Measurements from ENCODE around the gene APEX1.

The APEX1 gene

DNA sequence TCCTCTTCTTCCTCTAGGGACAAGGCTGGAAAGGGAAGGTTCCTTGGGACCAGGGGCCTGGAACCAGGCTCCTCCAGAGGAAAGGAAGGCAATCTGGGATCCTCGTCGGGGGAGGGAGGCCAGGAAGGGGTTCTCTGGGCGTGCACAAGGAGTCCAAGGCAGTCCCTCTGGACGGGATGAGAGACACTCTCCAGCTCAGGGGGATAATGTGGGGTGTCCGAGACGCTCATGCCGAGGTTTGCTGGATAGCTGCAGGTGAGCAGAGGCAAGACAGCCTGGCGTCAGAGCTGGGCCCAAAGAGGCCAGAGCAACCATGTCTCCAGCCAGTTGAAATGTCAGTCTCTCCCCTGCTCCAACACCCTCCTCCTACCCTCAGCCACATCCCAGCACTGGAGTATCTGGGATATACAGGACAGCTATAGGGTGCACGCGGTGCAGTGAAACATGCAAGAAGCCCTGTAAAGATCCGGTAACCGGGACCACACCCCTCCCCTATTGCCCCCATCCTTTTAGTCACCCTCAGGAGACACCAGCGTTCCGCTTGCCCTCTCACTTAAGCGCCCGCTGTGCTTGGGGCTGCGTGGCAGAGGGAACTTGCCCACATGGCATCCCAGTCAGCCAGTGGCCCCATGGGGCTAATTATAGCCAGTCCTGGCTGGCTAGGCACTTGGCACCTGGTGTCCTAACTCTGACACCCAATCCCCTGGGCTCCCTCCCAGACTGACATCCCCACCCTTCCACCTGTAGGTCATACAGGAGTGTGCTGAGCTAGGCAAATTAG lies 19.3 kb upstream of the APEX1 start, which contains the start of gene KLHL33:
Gene KLHL33, minus strand, starts transcription at position 585 of the 781 bp plus-strand sequence. Its CDS starts 355 bp downstream, at position 230.
- Histone ChIP-seq H2BK15ac (ENCODE audit: low read length) (no peak within 1 kb of the TSS), H3K4ac (ENCODE audit: low read length) (peak within 1 kb of the TSS; percentile 24), H4K91ac (ENCODE audit: low read depth, low read length, poor library complexity) (no peak within 1 kb of the TSS), H2BK12ac (ENCODE audit: low read length) (no peak within 1 kb of the TSS), H3K27me3 (ENCODE audit: control insufficient read depth in 3 of 3, insufficient read depth in 3 of 3, low read depth in 1 of 3, low read length in 3 of 3) (peaks cover 0 to 53% (median 10%) of the 10 kb centered on the region in 3 experiments), H3K27ac (replicated peaks; ENCODE audit: low read length) (no peak within 1 kb of the TSS), H3K4me1 (ENCODE audit: control insufficient read depth in 2 of 2, insufficient read depth in 1 of 2, low read depth in 1 of 2, low read length in 2 of 2) (no peaks in the 10 kb centered on the region), H3K14ac (ENCODE audit: low read length) (peak within 1 kb of the TSS; percentile 84), H2BK120ac (ENCODE audit: low read depth, low read length) (no peak within 1 kb of the TSS), H3K23ac (ENCODE audit: low read depth, low read length, poor library complexity) (no peak within 1 kb of the TSS), H3K79me1 (ENCODE audit: low read depth, low read length) (no peaks in the 10 kb centered on the region), H3K36me3 (replicated peaks in 1 of 2; ENCODE audit: control insufficient read depth in 2 of 2, insufficient read depth in 2 of 2, low read length in 2 of 2) (no peaks in the 10 kb centered on the region), H2AFZ (ENCODE audit: low read length) (peak within 1 kb of the TSS; percentile 89), H3K9me3 (replicated peaks in 1 of 2; ENCODE audit: control insufficient read depth in 2 of 2, insufficient read depth in 1 of 2, low read depth in 1 of 2, low read length in 2 of 2) (no peaks in the 10 kb centered on the region), H3K9ac (ENCODE audit: low read depth, low read length, poor library complexity) (no peak within 1 kb of the TSS), H3K4me2 (ENCODE audit: insufficient read depth, low read length, poor library complexity, severe bottlenecking) (peak within 1 kb of the TSS; percentile 24), H4K8ac (ENCODE audit: low read depth, low read length) (no peak within 1 kb of the TSS), H3K4me3 (ENCODE audit: low read length in 2 of 2) (peak within 1 kb of the TSS in 1 of 2 donors; percentile 44), H2BK5ac (ENCODE audit: low read length) (no peak within 1 kb of the TSS), H2AK5ac (ENCODE audit: low read depth, low read length) (no peak within 1 kb of the TSS), H3K18ac (ENCODE audit: low read length) (peak within 1 kb of the TSS; percentile 72)
- no CpG with 5 or more reads among the region's 17 CpGs for WGBS, 2 donors (ENCODE audit: extremely low coverage in 2 of 2, insufficient read length in 2 of 2, insufficient replicate concordance in 1 of 2)
- no peak for DNase-seq (ENCODE audit: low spot score)

GRCh38 chr14:20436363-20436755 lies 18.7 kb upstream of the APEX1 start:
- no peak overlapping the region for H2BK12ac ChIP-seq (ENCODE audit: low read length)
- WGBS, 2 donors (ENCODE audit: extremely low coverage in 2 of 2, insufficient read length in 2 of 2, insufficient replicate concordance in 1 of 2) = no CpG with 5 or more reads among the region's 4 CpGs
- no peaks in the 10 kb centered on the region for H3K4me1 ChIP-seq (ENCODE audit: control insufficient read depth in 2 of 2, insufficient read depth in 1 of 2, low read depth in 1 of 2, low read length in 2 of 2)
- no peak overlapping the region for H3K27ac ChIP-seq (replicated peaks; ENCODE audit: low read length)
- no peak for DNase-seq (ENCODE audit: low spot score)
- H3K14ac ChIP-seq (ENCODE audit: low read length) = no peak overlapping the region
- no peaks in the 10 kb centered on the region for H3K9me3 ChIP-seq (replicated peaks in 1 of 2; ENCODE audit: control insufficient read depth in 2 of 2, insufficient read depth in 1 of 2, low read depth in 1 of 2, low read length in 2 of 2)
- no peak overlapping the region for H2BK5ac ChIP-seq (ENCODE audit: low read length)
- no peak overlapping the region for H2BK15ac ChIP-seq (ENCODE audit: low read length)
- H4K91ac ChIP-seq (ENCODE audit: low read depth, low read length, poor library complexity) = no peak overlapping the region
- no peak overlapping the region for H3K18ac ChIP-seq (ENCODE audit: low read length)
- no peak overlapping the region for H2AK5ac ChIP-seq (ENCODE audit: low read depth, low read length)
- H3K27me3 ChIP-seq (ENCODE audit: control insufficient read depth in 3 of 3, insufficient read depth in 3 of 3, low read depth in 1 of 3, low read length in 3 of 3) = peaks cover 0 to 50% (median 10%) of the 10 kb centered on the region in 3 experiments
- H3K23ac ChIP-seq (ENCODE audit: low read depth, low read length, poor library complexity) = no peak overlapping the region
- no peak overlapping the region for H3K4ac ChIP-seq (ENCODE audit: low read length)
- H3K9ac ChIP-seq (ENCODE audit: low read depth, low read length, poor library complexity) = no peak overlapping the region
- no peaks in the 10 kb centered on the region for H3K79me1 ChIP-seq (ENCODE audit: low read depth, low read length)
- H3K36me3 ChIP-seq (replicated peaks in 1 of 2; ENCODE audit: control insufficient read depth in 2 of 2, insufficient read depth in 2 of 2, low read length in 2 of 2) = no peaks in the 10 kb centered on the region
- H2AFZ ChIP-seq (ENCODE audit: low read length) = no peak overlapping the region
- H3K4me2 ChIP-seq (ENCODE audit: insufficient read depth, low read length, poor library complexity, severe bottlenecking) = no peak overlapping the region
- H3K4me3 ChIP-seq (ENCODE audit: low read length in 2 of 2) = no peak overlapping the region
- H4K8ac ChIP-seq (ENCODE audit: low read depth, low read length) = no peak overlapping the region
- H2BK120ac ChIP-seq (ENCODE audit: low read depth, low read length) = no peak overlapping the region

DNA sequence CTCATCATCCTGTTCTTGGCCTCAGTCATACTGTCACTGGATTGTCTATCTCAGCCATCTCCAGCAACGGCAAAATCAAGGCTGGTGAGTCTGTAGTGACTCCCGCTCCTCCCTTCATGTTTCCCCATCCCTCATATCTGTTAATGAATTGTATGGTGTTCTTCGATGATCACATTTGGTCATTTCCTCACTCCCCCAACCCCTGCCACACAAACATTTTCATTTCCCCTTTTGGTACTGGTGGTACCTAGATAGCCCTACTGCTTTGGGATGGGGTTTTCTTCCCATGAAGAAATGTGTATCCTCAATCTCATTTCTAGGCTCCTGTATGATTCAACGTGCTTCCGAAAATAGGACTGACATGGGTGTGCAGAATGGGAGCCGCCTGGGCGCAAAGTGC lies 16.4 kb upstream of the APEX1 start:
- no peak overlapping the region for H3K9ac ChIP-seq (ENCODE audit: low read depth, low read length, poor library complexity)

GRCh38 chr14:20440465-20440864 lies 14.6 kb upstream of the APEX1 start:
- Histone ChIP-seq H3K4me1 (ENCODE audit: control insufficient read depth in 2 of 2, insufficient read depth in 1 of 2, low read depth in 1 of 2, low read length in 2 of 2) (no peaks in the 10 kb centered on the region), H3K4me2 (ENCODE audit: insufficient read depth, low read length, poor library complexity, severe bottlenecking) (no peak overlapping the region), H2BK5ac (ENCODE audit: low read length) (no peak overlapping the region), H3K4ac (ENCODE audit: low read length) (no peak overlapping the region), H2BK12ac (ENCODE audit: low read length) (no peak overlapping the region), H3K4me3 (ENCODE audit: low read length in 2 of 2) (no peak overlapping the region), H4K8ac (ENCODE audit: low read depth, low read length) (no peak overlapping the region), H3K9me3 (replicated peaks in 1 of 2; ENCODE audit: control insufficient read depth in 2 of 2, insufficient read depth in 1 of 2, low read depth in 1 of 2, low read length in 2 of 2) (no peaks in the 10 kb centered on the region), H3K14ac (ENCODE audit: low read length) (no peak overlapping the region), H2AK5ac (ENCODE audit: low read depth, low read length) (no peak overlapping the region), H2BK120ac (ENCODE audit: low read depth, low read length) (no peak overlapping the region), H3K18ac (ENCODE audit: low read length) (no peak overlapping the region), H3K27ac (replicated peaks; ENCODE audit: low read length) (no peak overlapping the region), H3K27me3 (ENCODE audit: control insufficient read depth in 3 of 3, insufficient read depth in 3 of 3, low read depth in 1 of 3, low read length in 3 of 3) (peaks cover 0 to 27% (median 5%) of the 10 kb centered on the region in 3 experiments), H3K36me3 (replicated peaks in 1 of 2; ENCODE audit: control insufficient read depth in 2 of 2, insufficient read depth in 2 of 2, low read length in 2 of 2) (peaks cover 0 to 13% of the 10 kb centered on the region in 2 donors), H3K23ac (ENCODE audit: low read depth, low read length, poor library complexity) (no peak overlapping the region), H3K9ac (ENCODE audit: low read depth, low read length, poor library complexity) (no peak overlapping the region), H3K79me1 (ENCODE audit: low read depth, low read length) (no peaks in the 10 kb centered on the region), H4K91ac (ENCODE audit: low read depth, low read length, poor library complexity) (no peak overlapping the region), H2AFZ (ENCODE audit: low read length) (peak overlapping the region; percentile 67), H2BK15ac (ENCODE audit: low read length) (no peak overlapping the region)
- DNase-seq (ENCODE audit: low spot score) = no peak
- no CpG with 5 or more reads among the region's 5 CpGs for WGBS, 2 donors (ENCODE audit: extremely low coverage in 2 of 2, insufficient read length in 2 of 2, insufficient replicate concordance in 1 of 2)

More for the DNA sequence above, 16.4 kb upstream of the APEX1 start:
- H4K91ac ChIP-seq (ENCODE audit: low read depth, low read length, poor library complexity) = no peak overlapping the region
- H3K23ac ChIP-seq (ENCODE audit: low read depth, low read length, poor library complexity) = no peak overlapping the region
- no peaks in the 10 kb centered on the region for H3K9me3 ChIP-seq (replicated peaks in 1 of 2; ENCODE audit: control insufficient read depth in 2 of 2, insufficient read depth in 1 of 2, low read depth in 1 of 2, low read length in 2 of 2)
- H3K36me3 ChIP-seq (replicated peaks in 1 of 2; ENCODE audit: control insufficient read depth in 2 of 2, insufficient read depth in 2 of 2, low read length in 2 of 2) = peaks cover 0 to 4% of the 10 kb centered on the region in 2 donors
- no peak overlapping the region for H3K4me3 ChIP-seq (ENCODE audit: low read length in 2 of 2)
- no peak overlapping the region for H3K18ac ChIP-seq (ENCODE audit: low read length)
- H2BK12ac ChIP-seq (ENCODE audit: low read length) = no peak overlapping the region
- H2BK5ac ChIP-seq (ENCODE audit: low read length) = no peak overlapping the region
- no peak for DNase-seq (ENCODE audit: low spot score)
- no peaks in the 10 kb centered on the region for H3K79me1 ChIP-seq (ENCODE audit: low read depth, low read length)
- no peak overlapping the region for H3K27ac ChIP-seq (replicated peaks; ENCODE audit: low read length)
- no CpG with 5 or more reads among the region's 7 CpGs for WGBS, 2 donors (ENCODE audit: extremely low coverage in 2 of 2, insufficient read length in 2 of 2, insufficient replicate concordance in 1 of 2)
- no peak overlapping the region for H2BK120ac ChIP-seq (ENCODE audit: low read depth, low read length)
- H3K4me1 ChIP-seq (ENCODE audit: control insufficient read depth in 2 of 2, insufficient read depth in 1 of 2, low read depth in 1 of 2, low read length in 2 of 2) = no peaks in the 10 kb centered on the region
- H2AK5ac ChIP-seq (ENCODE audit: low read depth, low read length) = no peak overlapping the region
- H3K14ac ChIP-seq (ENCODE audit: low read length) = no peak overlapping the region
- no peak overlapping the region for H2AFZ ChIP-seq (ENCODE audit: low read length)
- no peak overlapping the region for H3K4me2 ChIP-seq (ENCODE audit: insufficient read depth, low read length, poor library complexity, severe bottlenecking)
- H3K27me3 ChIP-seq (ENCODE audit: control insufficient read depth in 3 of 3, insufficient read depth in 3 of 3, low read depth in 1 of 3, low read length in 3 of 3) = peaks cover 0 to 43% (median 10%) of the 10 kb centered on the region in 3 experiments
- H3K4ac ChIP-seq (ENCODE audit: low read length) = no peak overlapping the region
- H2BK15ac ChIP-seq (ENCODE audit: low read length) = no peak overlapping the region
- no peak overlapping the region for H4K8ac ChIP-seq (ENCODE audit: low read depth, low read length)
